MCF 10A (cell line): ENCODE measurements around the gene OR2T5. TPM values are rescaled to one million over a fixed set of nuclear protein-coding genes. Genes with fewer than 3 reads are reported as not detected.
"Not testable (repeated sequence)": the region's sequence is repeated elsewhere in the genome, so short reads cannot be mapped to it uniquely, and the experiment has no call there.

Source experiments
- BruUV-seq: library from RNA; stranded (reverse); fragments of 400-500 nt; replicated peaks from 2 replicates; lab custom pipeline; 2021; lab: Mats Ljungman, UMichigan
- CTCF ChIA-PET: fragments of 300-600 bp; sonication (Branson Sonifier 250); formaldehyde crosslinking; extraction: SDS; loops from one replicate; lab custom pipeline; 2021; ENCODE audit warnings: antibody characterized with exemption, inconsistent platforms; lab: Yijun Ruan, JAX
- POLR2A ChIA-PET: fragments of 300-600, 350-650 bp; sonication (Branson Sonifier 250); formaldehyde crosslinking; extraction: SDS; loops from one replicate; lab custom pipeline; 2020; ENCODE audit warnings: antibody characterized with exemption, inconsistent platforms; lab: Yijun Ruan, JAX
- DNase-seq: peaks from one replicate; pipeline ENCODE4 v3.0.0-alpha.2; 2018; ENCODE audit not compliant: unreplicated experiment
- H3K27ac Mint-ChIP-seq: one replicate; pipeline ENCODE4 v1.8.0; 2022; ENCODE audit warnings: mild to moderate bottlenecking, low read depth, mixed read lengths; ENCODE audit not compliant: unreplicated experiment
- H3K27me3 Mint-ChIP-seq: one replicate; pipeline ENCODE4 v1.8.0; 2022; ENCODE audit warnings: mixed read lengths; ENCODE audit not compliant: insufficient read depth, unreplicated experiment
- H3K36me3 Mint-ChIP-seq: one replicate; pipeline ENCODE4 v1.8.0; 2022; ENCODE audit warnings: mild to moderate bottlenecking, moderate library complexity, mixed read lengths; ENCODE audit not compliant: insufficient read depth, unreplicated experiment
- H3K4me1 Mint-ChIP-seq: one replicate; pipeline ENCODE4 v1.8.0; 2022; ENCODE audit warnings: mixed read lengths; ENCODE audit not compliant: insufficient read depth, unreplicated experiment
- H3K4me3 Mint-ChIP-seq: one replicate; pipeline ENCODE4 v1.8.0; 2022; ENCODE audit warnings: mild to moderate bottlenecking, moderate library complexity, mixed read lengths; ENCODE audit not compliant: unreplicated experiment
- H3K9me3 Mint-ChIP-seq: one replicate; pipeline ENCODE4 v1.8.0; 2022; ENCODE audit warnings: mixed read lengths; ENCODE audit not compliant: unreplicated experiment
- CTCF ChIP-seq: fragments of 200-600 bp; IDR thresholded peaks from one replicate; pipeline ENCODE4 v1.8.0; 2022; ENCODE audit warnings: antibody characterized with exemption, mild to moderate bottlenecking; ENCODE audit not compliant: unreplicated experiment
- intact Hi-C: fragments of 100-400 bp; cut with micrococcal nuclease; formaldehyde crosslinking; loops from 2 replicates; pipeline ENCODE4 v1.14.1; 2022
- total RNA-seq: library from RNA; stranded (reverse); gene quantifications from 2 replicates; pipeline ENCODE4 v1.2.3, GENCODE V29; 2022

The OR2T5 gene
- total RNA-seq, 1 experiment from 2014 or later: not detected

- H3K9me3 Mint-ChIP-seq, H3K36me3 Mint-ChIP-seq, POLR2A ChIA-PET, CTCF ChIA-PET, H3K27me3 Mint-ChIP-seq, intact Hi-C loops, H3K4me3 Mint-ChIP-seq, DNase-seq, H3K4me1 Mint-ChIP-seq, H3K27ac Mint-ChIP-seq, BruUV-seq: not testable (repeated sequence)
Observed at GRCh38 chr1:248450466-248451145, 37.8 kb upstream of the OR2T5 start.

- H3K9me3 Mint-ChIP-seq, H3K27ac Mint-ChIP-seq, DNase-seq, BruUV-seq, POLR2A ChIA-PET, intact Hi-C loops, H3K27me3 Mint-ChIP-seq, CTCF ChIA-PET, H3K4me1 Mint-ChIP-seq, H3K36me3 Mint-ChIP-seq, H3K4me3 Mint-ChIP-seq: not testable (repeated sequence)
Observed at GRCh38 chr1:248453619-248454018, 34.8 kb upstream of the OR2T5 start.

GRCh38 chr1:248455045-248455444 is 33.3 kb upstream of the OR2T5 start:
- H3K27ac Mint-ChIP-seq, POLR2A ChIA-PET, H3K27me3 Mint-ChIP-seq, H3K9me3 Mint-ChIP-seq, DNase-seq, CTCF ChIA-PET, H3K4me1 Mint-ChIP-seq, intact Hi-C loops, H3K36me3 Mint-ChIP-seq, H3K4me3 Mint-ChIP-seq, BruUV-seq: not testable (repeated sequence)

- H3K9me3 Mint-ChIP-seq, POLR2A ChIA-PET, H3K36me3 Mint-ChIP-seq, H3K27ac Mint-ChIP-seq, H3K27me3 Mint-ChIP-seq, H3K4me3 Mint-ChIP-seq, H3K4me1 Mint-ChIP-seq, BruUV-seq, intact Hi-C loops, CTCF ChIA-PET, DNase-seq: not testable (repeated sequence)
Observed at GRCh38 chr1:248456635-248457034, 31.8 kb upstream of the OR2T5 start.

- CTCF ChIA-PET, POLR2A ChIA-PET, H3K27me3 Mint-ChIP-seq, H3K27ac Mint-ChIP-seq, H3K36me3 Mint-ChIP-seq, H3K9me3 Mint-ChIP-seq, H3K4me3 Mint-ChIP-seq, intact Hi-C loops, BruUV-seq: not testable (repeated sequence)
- peaks cover 12% of the 10 kb centered on the region for H3K4me1 Mint-ChIP-seq
- peak; percentile 6 for DNase-seq
Observed at GRCh38 chr1:248459117-248459516, 29.3 kb upstream of the OR2T5 start.

- no peaks in the 10 kb centered on the region for H3K9me3 Mint-ChIP-seq
- BruUV-seq: no TSS peak
- CTCF ChIA-PET: interaction anchor here (0.6 to 0.9 kb wide), 4 partner anchors 55 to 300 kb away, joined by 3 read pairs; no protein-coding TSS in a partner anchor
- H3K36me3 Mint-ChIP-seq: no peaks in the 10 kb centered on the region
- H3K27ac Mint-ChIP-seq: no peak overlapping the region
- TF ChIP-seq CTCF: no peak
- intact Hi-C loops: no loop called here
- POLR2A ChIA-PET: interaction anchor here (0.6 kb wide), 1 partner anchor 709 kb away, joined by 3 read pairs; no protein-coding TSS in a partner anchor
- peaks cover 8% of the 10 kb centered on the region for H3K4me1 Mint-ChIP-seq
- DNase-seq: no peak
- peaks cover 34% of the 10 kb centered on the region for H3K27me3 Mint-ChIP-seq
- H3K4me3 Mint-ChIP-seq: no peak overlapping the region
Observed at GRCh38 chr1:248471154-248471553, 17.2 kb upstream of the OR2T5 start.

GRCh38 chr1:248472111-248472510 is 16.3 kb upstream of the OR2T5 start:
- BruUV-seq, H3K4me3 Mint-ChIP-seq, H3K9me3 Mint-ChIP-seq, H3K36me3 Mint-ChIP-seq, H3K4me1 Mint-ChIP-seq, H3K27ac Mint-ChIP-seq, CTCF ChIA-PET, POLR2A ChIA-PET, intact Hi-C loops, DNase-seq: not testable (repeated sequence)
- H3K27me3 Mint-ChIP-seq: peaks cover 41% of the 10 kb centered on the region

GRCh38 chr1:248473051-248473450 is 15.3 kb upstream of the OR2T5 start, which contains the start of gene OR2T3:
Gene OR2T3, plus strand, starts transcription at chr1:248473351. Its CDS starts 0 bp downstream, at chr1:248473351.
- POLR2A ChIA-PET, intact Hi-C loops, H3K9me3 Mint-ChIP-seq, CTCF ChIA-PET, H3K27ac Mint-ChIP-seq, H3K36me3 Mint-ChIP-seq, H3K4me1 Mint-ChIP-seq, BruUV-seq, DNase-seq, H3K4me3 Mint-ChIP-seq: not testable (repeated sequence)
- peaks cover 51% of the 10 kb centered on the region for H3K27me3 Mint-ChIP-seq
